Measurements from ENCODE around the gene MINPP1.

MINPP1 gene

GRCh38 chr10:87579563-87579962 lies 74.9 kb downstream of the MINPP1 start:
- TF ChIP-seq CTCF (IDR thresholded peaks at IDR 0.05; ENCODE audit: low read depth, low read length, poor library complexity, severe bottlenecking): no peak
- no peak for TF ChIP-seq EZH2phosphoT487 (IDR thresholded peaks at IDR 0.05; ENCODE audit: borderline replicate concordance, low read length)
- H3K27me3 ChIP-seq (ENCODE audit: control insufficient read depth, low read length): peaks cover 3% of the 10 kb centered on the region; the same call in 1 of the 2 replicates
- no peak overlapping the region for H3K4me3 ChIP-seq (ENCODE audit: low read length)
- no peaks in the 10 kb centered on the region for H3F3A ChIP-seq (ENCODE audit: control insufficient read depth, insufficient read depth)
- H3K4me2 ChIP-seq (ENCODE audit: low read length): no peak overlapping the region
- no peaks in the 10 kb centered on the region for H3K79me2 ChIP-seq (ENCODE audit: control insufficient read depth, low read length)
- no peaks in the 10 kb centered on the region for H3K4me1 ChIP-seq (ENCODE audit: control insufficient read depth, low read length)
- no peaks in the 10 kb centered on the region for H4K20me1 ChIP-seq (ENCODE audit: control insufficient read depth, insufficient read depth, low read depth, low read length)
- H3K9me2 ChIP-seq (replicated peaks; ENCODE audit: control insufficient read depth, low read length): no peaks in the 10 kb centered on the region
- no peaks in the 10 kb centered on the region for H3K36me3 ChIP-seq (ENCODE audit: control insufficient read depth, low read length)
- H3K27ac ChIP-seq (ENCODE audit: low read depth, low read length): no peak overlapping the region
- no peaks in the 10 kb centered on the region for H3K9me3 ChIP-seq (ENCODE audit: control insufficient read depth, insufficient read depth, low read length)

- Histone ChIP-seq H3K27me3 (ENCODE audit: control insufficient read depth, low read length) (peaks cover 3% of the 10 kb centered on the region; the same call in 1 of the 2 replicates), H3K4me2 (ENCODE audit: low read length) (no peak overlapping the region), H3F3A (ENCODE audit: control insufficient read depth, insufficient read depth) (no peaks in the 10 kb centered on the region), H3K9me2 (replicated peaks; ENCODE audit: control insufficient read depth, low read length) (no peaks in the 10 kb centered on the region), H3K27ac (ENCODE audit: low read depth, low read length) (no peak overlapping the region), H3K9me3 (ENCODE audit: control insufficient read depth, insufficient read depth, low read length) (no peaks in the 10 kb centered on the region), H3K36me3 (ENCODE audit: control insufficient read depth, low read length) (no peaks in the 10 kb centered on the region), H4K20me1 (ENCODE audit: control insufficient read depth, insufficient read depth, low read depth, low read length) (no peaks in the 10 kb centered on the region), H3K4me3 (ENCODE audit: low read length) (no peak overlapping the region), H3K79me2 (ENCODE audit: control insufficient read depth, low read length) (no peaks in the 10 kb centered on the region), H3K4me1 (ENCODE audit: control insufficient read depth, low read length) (no peaks in the 10 kb centered on the region)
- TF ChIP-seq EZH2phosphoT487 (IDR thresholded peaks at IDR 0.05; ENCODE audit: borderline replicate concordance, low read length): no peak
- no peak for TF ChIP-seq CTCF (IDR thresholded peaks at IDR 0.05; ENCODE audit: low read depth, low read length, poor library complexity, severe bottlenecking)
These were observed 75.3 kb downstream of the MINPP1 start for GRCh38 chr10:87580016-87580415.

GRCh38 chr10:87585565-87586514 lies 81.1 kb downstream of the MINPP1 start:
- no peak overlapping the region for H3K4me2 ChIP-seq (ENCODE audit: low read length)
- H3F3A ChIP-seq (ENCODE audit: control insufficient read depth, insufficient read depth): no peaks in the 10 kb centered on the region
- H3K9me2 ChIP-seq (replicated peaks; ENCODE audit: control insufficient read depth, low read length): no peaks in the 10 kb centered on the region
- H3K9me3 ChIP-seq (ENCODE audit: control insufficient read depth, insufficient read depth, low read length): no peaks in the 10 kb centered on the region
- no peak overlapping the region for H3K4me3 ChIP-seq (ENCODE audit: low read length)
- H3K4me1 ChIP-seq (ENCODE audit: control insufficient read depth, low read length): no peaks in the 10 kb centered on the region
- no peaks in the 10 kb centered on the region for H4K20me1 ChIP-seq (ENCODE audit: control insufficient read depth, insufficient read depth, low read depth, low read length)
- H3K27ac ChIP-seq (ENCODE audit: low read depth, low read length): no peak overlapping the region
- H3K27me3 ChIP-seq (ENCODE audit: control insufficient read depth, low read length): no peaks in the 10 kb centered on the region
- no peaks in the 10 kb centered on the region for H3K79me2 ChIP-seq (ENCODE audit: control insufficient read depth, low read length)
- no peaks in the 10 kb centered on the region for H3K36me3 ChIP-seq (ENCODE audit: control insufficient read depth, low read length)
- TF ChIP-seq CTCF (IDR thresholded peaks at IDR 0.05; ENCODE audit: low read depth, low read length, poor library complexity, severe bottlenecking) (no peak), EZH2phosphoT487 (IDR thresholded peaks at IDR 0.05; ENCODE audit: borderline replicate concordance, low read length) (no peak)
